IPS-20b (cell line): ENCODE measurements around the gene GRIA1.

Experiments used
- H3K27ac ChIP-seq: one replicate; pipeline ENCODE4 v1.5.1; 2013; ENCODE audit warnings: low read length
- H3K27me3 ChIP-seq: 2 replicates; pipeline ENCODE4 v1.6.1; 2013; ENCODE audit warnings: mild to moderate bottlenecking, low read length, inconsistent platforms; ENCODE audit not compliant: insufficient read depth
- H3K36me3 ChIP-seq: 2 replicates; pipeline ENCODE4 v1.6.1; 2013; ENCODE audit warnings: low read depth, mild to moderate bottlenecking, inconsistent platforms, low read length, moderate library complexity; ENCODE audit not compliant: insufficient read depth
- H3K4me1 ChIP-seq: 2 replicates; pipeline ENCODE4 v1.6.1; 2013; ENCODE audit warnings: mild to moderate bottlenecking, control low read depth, inconsistent platforms, low read length, moderate library complexity; ENCODE audit not compliant: insufficient read depth
- H3K4me3 ChIP-seq: 2 replicates; pipeline ENCODE4 v1.5.1; 2013; ENCODE audit warnings: mild to moderate bottlenecking, low read length, inconsistent platforms
- H3K9ac ChIP-seq: 2 replicates; pipeline ENCODE4 v1.6.1; 2013; ENCODE audit warnings: low read depth, mild to moderate bottlenecking, inconsistent platforms, low read length, moderate library complexity
- H3K9me3 ChIP-seq: 2 replicates; pipeline ENCODE4 v1.6.1; 2013; ENCODE audit warnings: mild to moderate bottlenecking, low read depth, low read length, inconsistent platforms; ENCODE audit not compliant: insufficient read depth

The GRIA1 gene

DNA sequence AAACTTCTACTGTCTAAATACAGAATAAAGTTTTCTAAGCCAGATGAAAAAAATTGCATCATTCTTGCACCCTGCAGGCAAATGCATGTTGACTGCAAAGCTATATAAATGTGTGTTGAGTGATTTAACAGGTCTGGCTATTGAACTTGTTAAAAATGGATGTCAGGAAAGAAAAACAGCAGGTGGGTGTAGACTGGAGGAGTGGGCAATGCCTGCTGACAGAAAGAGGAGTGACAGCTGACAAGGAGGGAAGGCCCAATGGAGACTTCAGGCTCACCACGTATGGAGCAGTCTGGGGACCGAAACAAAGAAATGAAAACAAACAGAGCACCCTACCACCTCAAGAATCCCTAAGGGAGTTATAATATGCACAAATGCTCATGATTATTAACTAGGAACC lies 127.8 kb downstream of the GRIA1 start:
- no peak overlapping the region for H3K4me3 ChIP-seq
- H3K4me1 ChIP-seq: peaks cover 3% of the 10 kb centered on the region; the same call in 1 of the 2 replicates
- no peaks in the 10 kb centered on the region for H3K9me3 ChIP-seq
- no peak overlapping the region for H3K9ac ChIP-seq
- H3K27me3 ChIP-seq: no peaks in the 10 kb centered on the region
- H3K36me3 ChIP-seq: no peaks in the 10 kb centered on the region
- no peak overlapping the region for H3K27ac ChIP-seq

DNA sequence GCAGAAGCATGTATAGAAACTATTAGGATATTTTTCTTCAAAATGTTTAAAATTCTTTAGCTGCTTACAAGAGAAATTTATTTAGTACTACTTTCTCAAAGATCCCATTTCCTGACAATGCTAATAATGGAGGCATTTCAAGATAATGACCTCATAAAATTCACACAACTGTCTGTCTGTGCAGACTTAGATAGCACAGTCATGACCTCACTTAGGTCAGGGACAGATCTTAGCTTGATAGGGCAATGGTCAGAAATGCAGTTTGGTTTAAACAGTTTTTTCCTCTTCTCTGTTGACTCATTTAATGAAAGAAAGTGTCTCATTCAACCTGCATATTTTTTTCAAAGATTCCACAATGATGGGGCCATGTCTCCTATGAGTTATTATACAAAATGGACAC lies 128.4 kb downstream of the GRIA1 start:
- Histone ChIP-seq H3K9me3 (no peaks in the 10 kb centered on the region), H3K36me3 (no peaks in the 10 kb centered on the region), H3K27ac (no peak overlapping the region), H3K9ac (no peak overlapping the region), H3K27me3 (no peaks in the 10 kb centered on the region), H3K4me1 (peaks cover 3% of the 10 kb centered on the region; the same call in 1 of the 2 replicates), H3K4me3 (no peak overlapping the region)

DNA sequence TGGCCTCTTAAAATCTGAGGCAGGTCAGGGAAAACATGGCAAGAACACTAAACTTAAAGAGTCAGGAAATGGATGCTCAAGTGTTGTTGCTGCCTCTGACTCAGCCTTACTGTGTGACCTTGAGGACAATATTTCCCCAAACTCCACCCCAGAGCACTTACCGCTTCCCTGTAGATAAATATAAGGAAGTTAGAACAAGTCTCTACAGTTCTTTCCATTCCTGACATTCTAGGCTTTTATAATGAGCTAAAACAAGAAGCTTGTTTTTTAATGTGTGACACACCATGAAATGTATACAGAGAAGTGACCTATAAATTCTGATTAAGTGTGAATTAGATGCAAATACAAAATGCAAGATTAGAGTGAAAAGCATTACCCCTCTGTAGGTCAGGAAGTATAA lies 129.3 kb downstream of the GRIA1 start:
- no peaks in the 10 kb centered on the region for H3K9me3 ChIP-seq
- no peaks in the 10 kb centered on the region for H3K27me3 ChIP-seq
- no peak overlapping the region for H3K27ac ChIP-seq
- H3K4me1 ChIP-seq: peaks cover 8% of the 10 kb centered on the region; the same call in 1 of the 2 replicates
- no peak overlapping the region for H3K4me3 ChIP-seq
- H3K9ac ChIP-seq: no peak overlapping the region
- no peaks in the 10 kb centered on the region for H3K36me3 ChIP-seq

DNA sequence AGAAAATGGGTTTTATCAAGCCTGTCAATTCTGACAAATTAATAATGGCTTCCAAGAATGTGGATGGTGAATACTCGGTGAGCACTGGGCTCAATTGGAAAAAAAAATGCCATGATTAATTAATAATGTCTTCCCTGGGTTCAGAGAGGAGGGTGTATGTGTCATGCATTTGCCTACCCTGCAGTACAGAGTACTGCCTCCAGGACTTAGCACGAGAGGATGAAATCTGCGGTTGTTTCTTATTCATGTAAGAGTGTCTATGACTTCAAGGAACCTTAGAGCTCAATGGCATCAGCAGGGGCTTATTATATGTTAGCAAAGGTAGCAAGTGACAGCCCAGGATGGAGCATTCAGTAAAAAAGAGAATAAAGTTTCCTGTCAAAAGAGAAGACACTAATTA lies 132.7 kb downstream of the GRIA1 start:
- H3K9ac ChIP-seq: no peak overlapping the region
- no peak overlapping the region for H3K27ac ChIP-seq
- H3K4me3 ChIP-seq: no peak overlapping the region
- H3K4me1 ChIP-seq: peaks cover 11% of the 10 kb centered on the region
- no peaks in the 10 kb centered on the region for H3K27me3 ChIP-seq
- H3K36me3 ChIP-seq: no peaks in the 10 kb centered on the region
- no peaks in the 10 kb centered on the region for H3K9me3 ChIP-seq

DNA sequence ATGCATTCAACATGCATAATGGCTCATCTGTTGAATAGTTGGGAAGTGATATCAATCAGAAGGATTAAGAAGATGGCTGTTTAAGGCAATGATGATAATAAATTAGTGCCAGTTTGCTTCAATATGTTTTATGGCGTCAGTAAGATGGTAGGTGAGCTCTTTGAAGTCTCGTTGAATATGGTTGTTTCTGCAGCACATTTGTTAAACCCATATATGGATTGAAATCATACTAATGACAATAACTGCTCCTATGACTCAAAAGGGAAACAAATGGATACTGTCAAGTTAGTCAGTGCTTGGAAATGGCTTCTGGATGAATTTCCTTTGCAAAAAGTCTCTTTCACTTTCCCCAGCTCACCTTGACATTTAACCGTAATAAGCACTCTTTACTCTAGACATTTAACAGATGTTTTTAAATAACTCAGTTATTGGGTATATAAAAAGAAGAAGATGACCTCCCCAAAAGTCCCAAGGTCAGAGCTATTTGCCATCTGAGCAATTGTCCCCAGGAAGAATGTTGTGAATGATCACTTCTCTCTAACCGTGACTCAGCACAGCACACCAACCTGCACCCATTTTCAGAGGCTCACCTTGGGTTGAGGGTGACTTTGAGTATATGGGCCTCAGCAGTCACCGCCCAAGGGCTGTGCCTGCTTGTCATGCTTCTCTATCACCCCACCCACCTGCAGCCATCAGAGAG lies 133.4 kb downstream of the GRIA1 start:
- Histone ChIP-seq H3K27me3 (no peaks in the 10 kb centered on the region), H3K27ac (no peak overlapping the region), H3K36me3 (no peaks in the 10 kb centered on the region), H3K4me1 (peaks cover 16% of the 10 kb centered on the region), H3K9me3 (no peaks in the 10 kb centered on the region), H3K4me3 (no peak overlapping the region), H3K9ac (no peak overlapping the region)

DNA sequence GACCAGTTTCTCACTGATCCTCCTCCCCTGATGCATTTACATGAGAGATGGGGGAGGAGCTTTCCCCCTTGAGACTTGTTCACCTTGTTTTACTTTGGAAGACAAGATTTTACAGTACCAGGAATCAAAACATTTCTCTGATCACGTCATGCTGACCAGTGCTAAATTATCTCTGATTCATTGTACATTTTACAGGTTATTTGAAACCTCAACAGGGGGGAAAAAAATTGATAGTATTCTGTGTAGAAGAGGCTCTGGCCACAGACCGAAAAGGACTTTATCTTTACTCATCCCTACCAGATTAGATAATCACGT lies 133.9 kb downstream of the GRIA1 start:
- Histone ChIP-seq H3K4me1 (peaks cover 20% of the 10 kb centered on the region), H3K27ac (no peak overlapping the region), H3K36me3 (no peaks in the 10 kb centered on the region), H3K4me3 (no peak overlapping the region), H3K9me3 (no peaks in the 10 kb centered on the region), H3K9ac (no peak overlapping the region), H3K27me3 (no peaks in the 10 kb centered on the region)

DNA sequence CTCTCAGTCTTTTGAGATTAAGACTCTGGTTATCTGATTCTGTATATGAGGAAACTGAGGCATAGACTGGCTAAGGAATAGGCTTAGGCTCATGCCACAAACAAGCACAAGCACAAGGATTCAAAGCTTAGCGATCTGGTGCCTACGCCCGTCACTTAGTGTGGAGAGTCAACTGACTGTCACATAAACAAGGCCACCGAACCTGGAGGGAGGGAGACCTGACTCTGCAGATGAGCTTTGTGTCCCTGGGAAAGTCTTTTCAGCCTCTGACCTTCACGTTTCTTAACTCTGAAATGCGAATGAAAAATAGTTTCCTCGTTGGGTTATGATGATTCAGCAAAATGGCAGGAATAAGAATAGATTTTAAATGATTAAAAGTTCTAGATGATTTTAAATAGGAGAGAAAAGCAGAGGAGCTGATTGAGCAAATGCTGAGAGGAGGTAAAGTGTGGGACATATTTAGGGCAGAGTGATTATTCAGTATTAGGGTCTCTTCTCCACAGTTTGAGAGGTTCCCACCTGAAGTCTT lies 135.4 kb downstream of the GRIA1 start:
- Histone ChIP-seq H3K36me3 (no peaks in the 10 kb centered on the region), H3K9ac (no peak overlapping the region), H3K27ac (no peak overlapping the region), H3K9me3 (no peaks in the 10 kb centered on the region), H3K27me3 (no peaks in the 10 kb centered on the region), H3K4me3 (no peak overlapping the region), H3K4me1 (peaks cover 24% of the 10 kb centered on the region)

DNA sequence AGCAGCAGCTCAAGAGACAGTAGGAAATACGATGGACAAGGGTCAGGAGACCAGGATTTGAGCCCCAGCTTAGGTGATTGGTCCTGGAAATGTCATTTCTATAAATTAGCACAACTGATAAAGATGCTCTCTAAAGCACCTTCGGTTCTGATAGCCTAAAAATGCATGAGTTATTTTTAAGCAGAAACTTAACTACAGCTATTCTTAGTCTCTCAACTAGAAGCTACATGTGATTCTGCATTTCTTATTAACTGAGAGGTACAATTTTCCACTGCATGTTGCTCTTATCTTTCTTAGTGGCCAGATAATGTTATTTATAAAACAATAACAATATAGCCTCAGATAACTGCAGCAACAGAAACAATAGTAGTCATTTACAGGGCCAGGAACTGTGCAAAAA lies 136.4 kb downstream of the GRIA1 start:
- Histone ChIP-seq H3K9ac (no peak overlapping the region), H3K4me3 (no peak overlapping the region), H3K9me3 (no peaks in the 10 kb centered on the region), H3K4me1 (peaks cover 25% of the 10 kb centered on the region), H3K27ac (no peak overlapping the region), H3K27me3 (no peaks in the 10 kb centered on the region), H3K36me3 (no peaks in the 10 kb centered on the region)

DNA sequence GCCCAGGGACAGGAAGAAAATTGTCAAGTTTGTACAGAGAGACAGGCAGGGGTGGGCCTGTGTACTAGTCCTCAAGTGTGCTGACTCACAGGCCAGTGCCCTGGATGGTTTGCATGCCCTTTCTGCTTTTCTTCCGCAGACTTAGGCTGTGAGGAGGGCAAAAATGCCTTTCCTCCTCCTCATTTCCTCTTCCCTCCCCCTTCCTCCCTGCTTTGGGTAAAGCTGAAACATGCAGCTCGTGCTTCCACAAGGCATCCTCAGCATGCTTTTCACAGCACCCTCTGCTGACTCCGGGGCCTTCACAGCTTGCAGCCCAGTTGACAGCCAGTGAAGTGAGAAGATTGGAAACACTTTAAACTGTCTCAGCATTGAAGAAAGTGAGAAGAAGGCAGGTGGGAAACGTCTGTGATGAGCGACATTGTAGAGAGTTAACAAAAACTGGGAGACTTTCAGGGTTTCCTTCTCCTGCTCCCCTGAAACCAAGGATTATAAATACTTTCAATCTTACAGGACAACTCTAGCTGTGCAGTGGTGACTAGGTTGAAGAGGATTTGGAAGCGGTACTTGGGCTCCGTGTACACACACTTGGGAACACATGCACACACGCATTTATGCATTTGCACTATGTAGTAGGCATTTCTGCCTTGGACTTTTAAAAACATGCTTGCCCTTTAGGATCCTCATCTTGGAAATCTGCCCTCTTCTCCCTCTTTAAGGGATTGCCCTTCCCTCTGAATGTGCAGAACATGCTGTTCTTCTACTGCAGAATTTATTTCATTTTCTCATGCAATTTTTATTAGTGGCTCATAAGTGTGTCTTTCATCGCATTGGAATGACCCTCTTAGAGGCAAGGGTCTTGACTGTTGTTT lies 138.8 kb downstream of the GRIA1 start:
- no peaks in the 10 kb centered on the region for H3K27me3 ChIP-seq
- H3K27ac ChIP-seq: no peak overlapping the region
- no peaks in the 10 kb centered on the region for H3K9me3 ChIP-seq
- H3K4me3 ChIP-seq: no peak overlapping the region; the same call in 1 of the 2 replicates
- peak overlapping the region; percentile 28; the same call in 1 of the 2 replicates for H3K9ac ChIP-seq
- H3K4me1 ChIP-seq: peaks cover 26% of the 10 kb centered on the region
- no peaks in the 10 kb centered on the region for H3K36me3 ChIP-seq

DNA sequence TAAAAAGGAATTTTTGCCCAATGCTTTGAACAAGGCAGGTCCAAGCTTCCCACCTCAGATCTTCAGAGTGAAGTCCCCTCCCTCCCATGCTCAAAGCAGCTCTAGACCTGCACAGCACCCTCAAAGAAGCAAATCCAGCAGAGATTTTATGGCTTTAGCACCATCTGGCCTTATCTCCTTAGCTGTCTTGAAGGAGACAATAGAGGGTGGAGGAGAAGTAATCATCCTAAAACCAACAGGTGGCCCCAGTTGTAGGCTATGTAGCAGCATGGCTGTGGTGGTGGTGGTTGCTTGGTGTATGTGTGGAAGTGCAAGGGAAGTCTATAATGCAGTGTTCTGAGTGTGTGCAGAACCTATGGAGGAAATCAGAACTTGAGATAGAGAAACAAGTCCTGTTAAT lies 140.1 kb downstream of the GRIA1 start:
- Histone ChIP-seq H3K9ac (no peak overlapping the region), H3K4me3 (no peak overlapping the region), H3K4me1 (peaks cover 24% of the 10 kb centered on the region), H3K27me3 (no peaks in the 10 kb centered on the region), H3K9me3 (no peaks in the 10 kb centered on the region), H3K27ac (no peak overlapping the region), H3K36me3 (no peaks in the 10 kb centered on the region)

DNA sequence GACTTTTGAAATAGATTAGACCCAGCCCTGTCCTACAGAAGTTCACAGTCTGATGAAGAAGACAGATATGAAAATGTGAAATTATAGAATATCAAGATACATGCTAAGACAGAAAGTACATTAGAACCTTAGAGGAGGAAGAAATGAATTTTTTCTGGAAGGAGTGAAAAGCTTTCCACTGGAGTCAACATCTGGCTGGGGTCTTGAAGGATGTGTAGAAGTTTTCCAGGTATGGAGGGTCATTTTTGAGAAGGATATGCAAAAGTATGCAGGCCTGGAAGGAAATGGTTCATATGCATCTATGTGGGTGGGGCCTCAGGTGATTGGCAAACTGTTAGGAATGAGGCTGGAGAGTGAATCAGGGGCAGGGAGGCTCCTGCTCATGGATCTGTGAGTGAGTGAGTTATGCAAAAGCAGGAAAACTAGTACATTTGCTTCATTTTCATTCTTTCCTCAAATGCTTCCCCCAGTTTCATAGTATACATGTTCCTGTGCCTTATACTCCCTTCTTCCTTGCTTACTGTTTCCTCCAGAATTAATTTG lies 142.3 kb downstream of the GRIA1 start:
- H3K27ac ChIP-seq: no peak overlapping the region

More for the DNA sequence above, 142.3 kb downstream of the GRIA1 start:
- H3K9ac ChIP-seq: no peak overlapping the region
- H3K4me3 ChIP-seq: no peak overlapping the region
- H3K9me3 ChIP-seq: no peaks in the 10 kb centered on the region
- no peaks in the 10 kb centered on the region for H3K36me3 ChIP-seq
- H3K27me3 ChIP-seq: no peaks in the 10 kb centered on the region
- peaks cover 23% of the 10 kb centered on the region for H3K4me1 ChIP-seq
